ENCODE results near the gene SIM2.

SIM2 gene

DNA sequence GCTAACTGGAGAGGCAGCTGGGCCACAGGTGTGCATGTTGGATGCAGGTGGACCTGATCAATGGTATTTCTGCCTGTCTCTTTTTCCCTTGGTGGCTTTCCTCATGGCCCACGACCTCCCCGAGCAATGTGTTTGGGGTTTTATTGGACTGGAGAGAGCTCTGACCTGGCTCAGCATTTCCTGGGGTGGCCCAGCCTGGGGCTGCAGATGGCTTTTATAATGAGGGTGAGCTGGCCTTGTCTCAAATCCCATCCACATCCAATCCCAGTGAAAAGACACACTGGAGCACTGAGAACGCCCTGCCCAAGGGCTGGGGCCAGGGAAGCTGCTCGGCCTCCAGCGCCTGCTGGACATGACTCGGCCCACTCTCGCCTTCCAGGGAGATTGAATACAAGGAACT, 44.1 kb downstream of the SIM2 start:
- no peak for FAIRE-seq

DNA sequence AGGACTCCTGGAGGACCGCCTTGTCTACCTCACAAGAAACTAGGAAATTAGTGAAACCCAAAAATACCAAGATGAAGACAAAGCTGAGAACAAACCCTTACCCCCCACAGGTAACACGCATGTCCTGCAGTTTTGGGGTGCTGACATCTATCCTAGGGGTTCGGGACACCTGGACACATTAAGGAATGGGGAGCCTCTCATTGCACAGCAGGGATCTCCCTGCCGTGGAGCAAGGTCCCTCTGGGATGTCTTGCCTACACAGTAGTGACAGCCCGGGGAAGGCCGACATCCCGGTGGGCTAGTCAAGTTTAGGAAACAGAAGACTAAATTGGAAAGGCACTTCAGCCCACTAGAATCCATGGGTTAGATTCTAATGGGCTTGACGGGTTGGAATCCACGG, 44.5 kb downstream of the SIM2 start:
- no peak for FAIRE-seq

DNA sequence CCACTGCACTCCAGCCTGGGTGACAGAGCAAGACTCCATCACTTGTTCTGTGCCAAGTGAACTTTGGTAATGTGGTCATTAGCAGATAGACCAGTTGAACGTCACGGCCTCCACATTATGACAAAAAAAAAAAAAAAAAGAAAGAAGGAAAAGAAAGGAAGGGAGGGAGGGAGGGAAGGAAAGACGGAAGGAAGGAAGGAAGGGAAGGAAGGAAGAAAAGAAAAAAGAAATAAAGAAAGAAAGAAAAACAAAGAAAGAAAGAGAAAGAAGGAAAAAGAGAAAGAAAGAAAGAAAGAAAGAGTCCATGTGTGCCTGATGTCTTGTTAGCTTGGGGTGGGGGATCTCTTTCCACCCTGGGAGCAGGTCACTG, 45.3 kb downstream of the SIM2 start:
- FAIRE-seq, result no peak

DNA sequence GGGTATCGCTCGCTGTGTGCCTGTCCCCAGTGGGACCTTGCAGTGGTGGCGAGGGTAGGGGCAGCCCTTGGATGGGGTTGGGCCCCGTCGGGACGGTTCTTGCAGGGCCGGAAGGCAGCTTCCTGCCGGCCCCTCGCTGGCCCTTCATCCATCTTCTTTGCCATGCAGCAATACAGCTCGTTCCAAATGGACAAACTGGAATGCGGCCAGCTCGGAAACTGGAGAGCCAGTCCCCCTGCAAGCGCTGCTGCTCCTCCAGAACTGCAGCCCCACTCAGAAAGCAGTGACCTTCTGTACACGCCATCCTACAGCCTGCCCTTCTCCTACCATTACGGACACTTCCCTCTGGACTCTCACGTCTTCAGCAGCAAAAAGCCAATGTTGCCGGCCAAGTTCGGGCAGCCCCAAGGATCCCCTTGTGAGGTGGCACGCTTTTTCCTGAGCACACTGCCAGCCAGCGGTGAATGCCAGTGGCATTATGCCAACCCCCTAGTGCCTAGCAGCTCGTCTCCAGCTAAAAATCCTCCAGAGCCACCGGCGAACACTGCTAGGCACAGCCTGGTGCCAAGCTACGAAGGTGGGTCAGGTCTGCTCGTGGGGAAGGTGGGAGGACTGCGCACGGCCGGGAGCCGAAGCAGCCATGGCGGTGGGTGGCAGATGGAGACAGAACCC, 45.8 kb downstream of the SIM2 start:
- no peak for FAIRE-seq

DNA sequence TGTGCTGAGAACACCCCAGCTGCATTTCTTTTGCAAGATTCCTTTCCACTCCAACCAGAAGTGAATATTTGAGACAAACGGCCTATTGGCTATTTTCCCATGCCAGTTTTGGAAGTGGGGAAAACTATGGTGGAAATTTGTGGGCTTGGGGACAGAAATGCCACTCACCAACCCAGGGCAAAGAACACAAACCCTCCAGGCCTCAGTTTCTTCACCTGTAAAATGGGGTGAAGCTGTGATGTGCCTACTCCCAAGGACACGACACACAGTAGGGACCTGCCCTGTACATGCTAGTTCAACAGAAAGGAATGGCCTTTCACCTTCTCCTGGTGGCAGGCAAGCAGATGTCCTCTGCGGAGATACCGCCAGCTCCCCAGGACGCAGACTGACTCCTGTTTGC, 46.5 kb downstream of the SIM2 start:
- FAIRE-seq, result no peak

DNA sequence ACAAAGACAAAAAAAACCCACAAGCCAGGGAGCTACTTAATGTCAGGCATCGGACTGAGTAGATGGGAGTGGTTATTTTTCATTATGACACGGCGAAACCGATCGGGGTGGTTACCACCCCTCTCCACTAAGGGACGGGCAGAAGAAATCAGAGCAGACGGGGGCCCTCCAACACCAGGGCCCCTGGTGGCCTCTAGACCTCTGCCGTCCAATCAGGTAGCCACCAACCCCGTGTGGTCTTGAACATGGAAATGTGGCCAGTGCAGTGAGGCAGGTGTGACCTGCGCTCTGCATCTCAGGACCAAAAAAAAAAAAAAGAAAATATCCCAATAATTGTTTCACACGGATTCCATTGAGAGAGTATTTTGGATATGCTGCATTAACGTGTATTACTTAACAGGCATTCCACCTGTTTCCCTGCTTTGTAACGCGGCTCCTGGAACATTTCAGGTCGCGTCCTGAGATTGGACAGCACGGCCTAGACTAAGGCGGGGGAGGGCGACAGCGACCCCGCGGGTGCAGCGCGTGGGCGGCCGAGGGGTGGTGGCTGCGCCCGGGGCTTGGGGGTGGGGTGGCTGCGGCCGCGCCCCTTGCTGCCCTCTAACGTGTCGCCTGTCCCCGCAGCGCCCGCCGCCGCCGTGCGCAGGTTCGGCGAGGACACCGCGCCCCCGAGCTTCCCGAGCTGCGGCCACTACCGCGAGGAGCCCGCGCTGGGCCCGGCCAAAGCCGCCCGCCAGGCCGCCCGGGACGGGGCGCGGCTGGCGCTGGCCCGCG, 48.3 kb downstream of the SIM2 start:
- no peak for FAIRE-seq

DNA sequence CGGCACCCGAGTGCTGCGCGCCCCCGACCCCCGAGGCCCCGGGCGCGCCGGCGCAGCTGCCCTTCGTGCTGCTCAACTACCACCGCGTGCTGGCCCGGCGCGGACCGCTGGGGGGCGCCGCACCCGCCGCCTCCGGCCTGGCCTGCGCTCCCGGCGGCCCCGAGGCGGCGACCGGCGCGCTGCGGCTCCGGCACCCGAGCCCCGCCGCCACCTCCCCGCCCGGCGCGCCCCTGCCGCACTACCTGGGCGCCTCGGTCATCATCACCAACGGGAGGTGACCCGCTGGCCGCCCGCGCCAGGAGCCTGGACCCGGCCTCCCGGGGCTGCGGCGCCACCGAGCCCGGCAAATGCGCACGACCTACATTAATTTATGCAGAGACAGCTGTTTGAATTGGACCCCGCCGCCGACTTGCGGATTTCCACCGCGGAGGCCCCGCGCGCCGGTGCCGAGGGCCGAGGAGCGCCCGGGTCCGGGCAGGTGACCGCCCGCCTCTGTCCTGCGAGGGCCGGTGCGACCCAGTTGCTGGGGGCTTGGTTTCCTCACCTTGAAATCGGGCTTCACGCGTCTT, 49.0 kb downstream of the SIM2 start:
- no peak for FAIRE-seq

DNA sequence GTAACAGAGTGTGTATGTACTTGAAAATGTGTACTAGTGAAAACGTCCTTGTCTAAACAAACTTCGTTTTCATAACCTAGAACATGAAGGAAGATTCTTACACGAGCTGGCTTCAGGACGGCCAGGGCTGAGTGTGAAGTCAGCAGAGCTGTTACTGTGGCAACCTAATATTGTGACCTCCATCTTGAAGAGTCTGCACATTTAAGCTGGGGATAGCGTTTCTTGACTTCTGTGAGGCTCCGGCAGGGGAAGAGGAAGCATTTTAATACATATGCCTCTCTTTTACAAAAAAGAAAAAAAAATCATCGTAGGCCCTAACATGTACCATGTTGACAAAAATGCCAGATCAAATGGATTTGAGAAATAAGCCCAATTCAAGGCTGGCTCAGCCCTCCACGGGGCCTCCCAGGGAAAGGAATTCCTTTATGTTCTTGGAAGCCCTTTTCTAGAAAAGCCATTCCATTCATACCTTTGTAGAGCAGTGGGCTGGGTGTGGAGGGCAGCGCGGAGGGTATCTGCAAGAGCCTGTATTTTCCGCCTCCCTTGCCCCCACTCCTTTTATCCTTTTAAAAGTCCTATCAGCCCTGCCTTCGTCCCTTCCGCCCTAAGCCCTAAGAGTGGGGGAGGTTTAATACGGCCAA, 51.1 kb downstream of the SIM2 start:
- no peak for FAIRE-seq

DNA sequence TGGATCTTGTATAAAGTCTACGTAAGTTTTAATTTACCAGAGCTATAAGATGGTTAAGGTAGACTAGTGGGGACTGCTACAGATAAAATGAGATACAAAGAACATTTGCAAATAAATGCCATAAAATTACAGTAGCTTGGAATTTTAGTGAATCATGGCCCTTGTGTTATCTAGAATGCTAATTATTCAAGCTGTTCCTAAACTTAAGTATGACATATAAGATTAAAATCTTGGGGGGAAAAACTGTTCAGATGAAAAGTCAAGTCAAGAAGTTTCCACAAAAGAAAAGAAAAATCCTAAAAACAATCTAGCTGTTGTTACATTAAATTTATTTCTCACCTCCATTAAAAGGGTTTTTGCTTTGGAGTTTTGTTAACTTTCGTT, 51.7 kb downstream of the SIM2 start:
- FAIRE-seq, result no peak

DNA sequence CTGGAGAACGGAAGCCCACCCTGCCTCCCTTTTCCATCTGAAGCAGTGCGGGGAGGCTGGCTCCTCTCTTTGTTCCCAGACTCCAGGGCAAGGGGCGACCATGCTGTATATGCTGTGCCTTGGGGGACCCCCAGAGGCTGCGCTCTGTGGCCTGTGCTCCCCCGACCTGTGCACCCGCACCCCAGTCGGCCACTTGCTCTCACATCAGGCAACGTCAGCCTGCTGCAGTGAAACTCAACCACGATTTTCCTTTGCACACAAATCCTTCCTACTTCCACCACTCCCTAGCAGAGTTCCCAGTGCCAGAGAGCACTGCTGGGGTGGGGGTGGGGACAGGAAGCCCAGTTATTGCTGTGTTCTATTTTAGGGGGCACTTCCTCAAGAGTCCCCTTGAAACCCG, 52.5 kb downstream of the SIM2 start:
- no peak for FAIRE-seq

DNA sequence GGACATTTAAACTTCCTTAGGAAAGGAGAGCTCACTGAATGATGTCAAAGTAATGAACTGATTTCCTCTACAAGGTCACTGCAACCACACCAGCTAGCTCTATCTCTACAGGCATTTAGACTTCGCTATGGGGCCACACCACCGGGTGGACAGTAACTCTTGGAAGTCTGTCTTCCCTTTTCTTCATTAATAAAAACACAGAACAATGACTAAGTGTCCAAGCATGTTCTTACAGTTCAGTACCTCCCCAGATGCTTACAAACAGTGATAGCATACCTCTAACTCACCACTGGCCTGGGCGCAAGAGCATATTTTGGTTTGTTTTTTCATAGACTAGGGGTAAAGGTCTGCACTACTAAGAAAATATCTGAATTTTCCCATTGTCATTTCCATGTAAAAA, 54.6 kb downstream of the SIM2 start:
- no peak for FAIRE-seq

DNA sequence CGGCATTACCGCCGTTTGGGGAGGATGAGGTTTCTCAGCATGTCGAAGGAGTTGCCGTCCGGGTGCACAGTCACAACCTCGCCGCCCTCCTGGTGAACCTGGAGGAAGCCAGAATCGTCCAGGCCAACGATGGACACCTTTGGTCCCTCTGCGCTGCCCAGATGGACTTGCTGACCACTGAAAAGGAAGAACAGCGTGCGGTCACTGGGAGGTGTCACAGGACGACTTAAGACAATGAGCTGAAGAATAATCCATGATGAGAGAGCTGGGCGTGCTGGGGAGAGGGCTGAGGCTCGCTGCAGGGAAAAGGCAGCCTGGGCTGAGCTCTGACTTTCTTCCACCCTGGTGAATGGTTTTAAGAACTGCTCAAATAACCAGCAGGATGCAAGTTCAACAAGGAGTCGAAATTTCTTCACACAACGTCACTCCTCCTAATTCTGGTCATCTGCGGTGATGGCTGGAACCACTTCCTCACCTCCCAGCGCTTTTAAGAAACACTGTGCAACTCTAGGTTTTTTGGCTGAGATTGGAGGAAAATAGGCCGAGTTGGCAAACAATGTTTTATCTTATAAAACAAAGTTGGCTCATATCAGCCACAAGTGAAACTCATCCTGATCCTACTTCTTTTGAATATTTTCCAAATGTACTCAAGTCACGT, 55.5 kb downstream of the SIM2 start:
- FAIRE-seq, result no peak

DNA sequence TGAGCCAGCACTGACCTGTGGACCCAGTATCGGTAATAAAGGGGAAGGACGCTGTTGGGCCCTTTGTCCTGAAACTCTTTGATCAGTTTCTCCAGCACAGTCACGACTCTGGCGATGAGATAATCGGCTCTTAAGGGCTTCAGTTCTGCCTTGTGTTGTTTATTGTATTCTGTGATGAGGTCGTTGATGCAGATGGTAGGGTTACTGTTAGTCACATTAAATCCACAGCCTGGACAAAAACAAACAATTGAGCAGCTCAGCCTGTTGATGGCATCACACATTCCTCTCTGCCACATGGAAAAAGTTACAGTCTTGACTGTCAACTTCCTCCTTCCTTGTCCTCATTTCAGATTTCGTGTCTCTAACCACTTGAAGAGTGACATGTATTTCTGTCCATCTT, 57.6 kb downstream of the SIM2 start:
- FAIRE-seq, result no peak

DNA sequence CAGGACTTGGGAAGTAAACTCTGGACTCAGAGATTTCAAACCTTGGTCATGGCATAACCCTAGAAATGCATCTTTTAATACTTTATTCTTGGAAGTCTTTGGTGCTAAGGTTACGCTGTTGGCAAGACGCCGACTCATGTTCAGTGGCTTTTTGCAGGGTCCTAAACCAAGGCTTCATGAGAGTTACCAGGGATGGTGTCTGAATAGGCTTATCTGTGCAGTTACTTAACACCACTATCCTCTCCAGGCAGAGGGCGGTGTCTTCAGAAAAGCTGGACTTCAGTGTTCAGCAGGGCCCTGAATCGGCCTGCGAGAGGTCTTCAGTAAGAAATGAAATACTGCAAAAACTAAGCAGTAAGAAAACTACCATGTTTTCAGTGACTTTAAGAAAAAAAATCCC, 58.3 kb downstream of the SIM2 start:
- no peak for FAIRE-seq

DNA sequence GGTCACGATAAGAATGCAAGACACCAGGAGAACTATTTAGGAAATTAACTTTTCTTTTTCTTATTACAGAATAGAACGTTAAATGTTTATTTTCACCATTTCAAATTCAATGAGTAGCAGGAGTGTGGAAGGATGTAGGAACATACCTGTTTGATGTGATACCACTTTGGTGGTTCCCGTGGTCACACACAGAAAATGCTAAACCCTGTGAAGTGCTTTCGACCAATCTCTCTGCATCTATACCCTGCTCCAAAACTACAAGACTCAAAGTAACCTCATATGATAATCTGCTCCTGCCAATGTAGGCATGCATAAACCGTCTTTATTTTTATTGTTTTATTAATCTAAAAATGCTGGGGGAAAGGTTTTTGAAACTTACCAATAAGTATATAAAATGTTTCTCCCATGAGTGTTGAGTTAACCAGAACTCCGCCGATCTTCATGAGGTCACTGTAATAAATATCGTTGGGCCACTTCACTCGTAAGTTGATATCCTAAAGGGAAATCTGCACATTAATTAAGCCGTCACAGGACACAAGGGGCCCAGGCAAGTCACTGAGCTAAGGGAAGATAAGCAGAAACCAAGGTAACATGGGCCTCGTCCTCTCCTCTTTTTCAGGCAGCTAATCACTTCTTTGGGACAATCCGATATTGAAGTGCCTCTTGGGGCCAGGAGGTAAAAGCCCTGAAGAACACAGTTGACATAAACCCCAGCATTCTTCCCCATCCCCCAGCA, 60.6 kb downstream of the SIM2 start:
- no peak for FAIRE-seq

DNA sequence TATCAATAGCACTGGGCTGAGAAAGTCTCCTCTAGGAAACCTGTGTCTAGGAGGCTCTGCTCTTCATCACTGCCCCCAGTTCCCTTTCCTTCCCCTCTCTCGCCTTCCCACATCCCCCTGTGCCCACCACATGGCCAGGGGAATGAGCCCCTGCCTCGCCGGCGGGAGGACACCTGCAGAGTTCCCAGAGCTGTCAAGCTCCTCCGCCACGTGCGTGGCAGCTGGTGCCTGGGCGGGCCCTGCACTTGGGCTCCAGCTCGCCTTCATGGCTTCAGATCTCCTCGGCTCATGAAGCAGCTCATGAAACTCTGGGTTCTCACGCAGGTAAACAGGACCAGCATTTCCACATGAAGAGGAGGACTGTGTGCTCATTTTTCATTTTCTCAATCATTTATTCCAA, 62.8 kb downstream of the SIM2 start:
- FAIRE-seq, result no peak

DNA sequence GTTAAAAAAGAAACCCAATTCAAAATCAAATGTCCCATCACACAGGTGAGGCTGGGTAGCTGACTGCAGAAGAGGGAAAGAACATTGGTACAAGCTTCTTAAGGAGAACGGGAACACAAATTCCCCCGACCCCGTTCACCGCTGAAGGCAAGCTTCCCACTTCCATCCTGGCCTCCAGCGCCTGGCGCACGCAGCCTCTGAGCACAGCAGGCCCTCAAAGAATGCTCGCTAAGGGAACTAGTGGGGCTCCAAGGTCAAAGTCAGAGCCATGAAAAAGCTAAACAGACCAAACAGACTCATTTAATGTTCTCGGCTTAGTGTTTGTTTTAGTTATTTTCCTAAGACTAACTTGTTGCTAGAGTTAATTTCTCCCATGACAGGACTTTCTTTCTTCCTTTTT, 63.7 kb downstream of the SIM2 start:
- FAIRE-seq, result no peak

DNA sequence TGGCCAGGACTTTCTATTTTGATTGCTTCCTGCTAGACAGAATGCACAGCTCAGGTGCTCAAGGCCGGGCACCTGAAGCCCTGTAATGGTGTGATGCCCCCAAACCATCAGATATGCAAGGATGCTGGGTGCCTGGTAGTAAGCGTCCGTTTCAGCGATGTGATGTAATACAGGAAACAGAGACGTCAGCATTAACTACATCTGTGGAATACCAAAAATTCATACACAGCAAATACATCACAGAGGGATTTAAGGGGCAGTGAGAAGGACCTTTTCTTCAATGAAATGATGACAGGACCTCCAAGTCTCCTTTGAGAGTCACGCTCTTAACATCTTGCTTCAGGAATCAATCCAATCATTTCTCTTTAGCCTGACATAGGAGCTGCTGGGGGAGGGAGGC, 64.4 kb downstream of the SIM2 start:
- FAIRE-seq, result no peak

DNA sequence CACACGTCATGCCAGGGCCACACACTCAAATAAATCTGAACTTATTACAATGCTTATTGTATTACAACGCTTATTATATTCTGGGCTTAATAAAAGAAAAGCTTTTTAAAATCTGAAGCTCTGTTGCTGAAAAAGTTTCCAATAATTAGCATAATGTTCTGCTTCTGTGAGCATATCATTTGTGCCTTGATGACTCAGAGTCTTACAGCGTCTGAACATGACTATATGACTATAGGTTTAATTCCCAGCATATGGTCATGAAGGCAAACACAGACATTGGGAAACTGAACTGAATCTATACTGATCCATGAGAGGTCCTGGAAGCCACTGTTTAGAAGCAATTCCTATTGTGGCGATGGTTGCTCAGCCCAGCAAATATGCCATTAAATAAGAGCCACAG, 66.3 kb downstream of the SIM2 start:
- FAIRE-seq, result no peak

DNA sequence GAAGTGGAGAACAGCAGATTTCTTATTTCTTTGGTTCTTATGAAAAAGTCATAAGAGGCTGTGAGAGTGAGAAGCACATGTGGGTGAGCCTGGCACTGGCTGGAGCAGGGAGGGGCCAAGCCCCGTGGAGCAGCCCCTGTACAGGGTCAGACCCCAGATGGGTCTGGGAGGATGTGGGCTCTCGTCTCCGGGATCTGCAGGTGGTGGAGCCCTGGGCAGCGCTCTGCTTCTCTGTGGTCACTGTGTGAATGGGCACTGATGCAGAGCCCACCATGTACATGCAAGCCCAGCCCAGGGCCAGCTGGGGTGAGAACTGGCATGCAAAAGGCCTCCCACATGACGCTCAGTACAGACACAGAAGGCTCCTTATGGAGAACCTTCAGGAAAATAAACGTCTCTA, 67.6 kb downstream of the SIM2 start:
- FAIRE-seq, result no peak

DNA sequence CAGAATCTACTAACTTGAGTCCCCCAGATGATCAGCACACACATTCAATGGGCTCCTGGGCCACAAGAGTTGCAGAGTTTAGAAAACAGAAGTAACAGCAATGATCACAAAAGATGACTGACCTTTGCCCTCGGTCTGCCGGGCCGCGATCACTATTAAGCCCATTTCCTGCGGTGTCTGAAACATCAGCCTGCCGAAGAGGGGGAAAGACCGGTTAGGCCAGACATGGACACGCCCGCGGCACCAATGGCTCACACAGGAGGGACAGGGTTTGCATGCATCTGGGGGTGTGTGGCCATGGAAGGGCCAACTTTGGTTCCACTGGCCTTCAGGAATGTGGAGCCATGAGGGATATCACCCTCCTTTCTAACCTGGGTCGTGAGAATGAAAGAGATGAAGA, 68.2 kb downstream of the SIM2 start:
- FAIRE-seq, result no peak

DNA sequence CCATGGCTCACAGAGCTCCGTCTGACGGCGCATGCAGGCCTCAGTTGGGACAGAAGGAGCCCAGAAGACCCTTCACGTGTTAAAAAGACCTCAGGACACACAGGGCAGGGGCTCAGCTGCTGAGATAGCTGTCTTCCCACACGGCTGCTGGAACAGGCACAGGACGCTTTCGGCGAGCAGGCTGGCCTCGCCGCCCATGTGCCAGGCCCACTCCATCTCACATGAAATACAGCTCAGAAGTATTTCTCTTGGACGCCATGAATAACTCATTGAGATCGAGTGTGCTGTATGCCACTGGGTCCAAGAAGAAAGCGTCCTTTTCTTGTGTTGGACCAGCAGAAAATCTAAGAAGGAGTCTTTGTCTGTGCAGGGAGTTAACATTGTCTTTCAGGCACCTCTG, 69.6 kb downstream of the SIM2 start:
- FAIRE-seq, result no peak

Data from A204.1 (cell line).